NB4 (cell line): Measurements from ENCODE around the gene GAPVD1.

Experiments used
- CTCF ChIP-seq: IDR thresholded peaks from one replicate; pipeline ENCODE4 v1.5.1; 2012; ENCODE audit warnings: low read depth, low read length
- MYC ChIP-seq: IDR thresholded peaks from 2 replicates; pipeline ENCODE4 v1.6.1; 2011; ENCODE audit warnings: low read depth, low read length
- POLR2A ChIP-seq: IDR thresholded peaks from 2 replicates; pipeline ENCODE4 v1.6.1; 2011; ENCODE audit warnings: mild to moderate bottlenecking; ENCODE audit not compliant: insufficient read length; ENCODE audit errors: extremely low read depth
- TF ChIP-seq, protein P1 (sequence below): IDR thresholded peaks from 2 replicates; pipeline ENCODE4 v1.6.1; 2011; ENCODE audit warnings: low read depth, low read length

- no peak for TF ChIP-seq CTCF
- TF ChIP-seq POLR2A = no peak
- TF ChIP-seq MYC = no peak
- TF ChIP-seq, protein P1, sequence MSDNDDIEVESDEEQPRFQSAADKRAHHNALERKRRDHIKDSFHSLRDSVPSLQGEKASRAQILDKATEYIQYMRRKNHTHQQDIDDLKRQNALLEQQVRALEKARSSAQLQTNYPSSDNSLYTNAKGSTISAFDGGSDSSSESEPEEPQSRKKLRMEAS = no peak
Measured at GRCh38 chr9:125254231-125254630, 7.4 kb upstream of the GAPVD1 start.
